ENCODE data around the gene FOXN3. TPM values are rescaled to one million over a fixed set of nuclear protein-coding genes. Genes with fewer than 3 reads are reported as not detected.

Gene FOXN3
- total RNA-seq, 4 donors from 2014 or later: 91.7 to 207 (median 125) TPM

GRCh38 chr14:89289477-89289876 lies 127.6 kb downstream of the FOXN3 start:
- no peak for TF ChIP-seq CTCF (IDR thresholded peaks at IDR 0.05)
- no peak for ATAC-seq (ENCODE audit: low FRiP score)
- DNase-seq (ENCODE audit: low spot score): no peak

DNA sequence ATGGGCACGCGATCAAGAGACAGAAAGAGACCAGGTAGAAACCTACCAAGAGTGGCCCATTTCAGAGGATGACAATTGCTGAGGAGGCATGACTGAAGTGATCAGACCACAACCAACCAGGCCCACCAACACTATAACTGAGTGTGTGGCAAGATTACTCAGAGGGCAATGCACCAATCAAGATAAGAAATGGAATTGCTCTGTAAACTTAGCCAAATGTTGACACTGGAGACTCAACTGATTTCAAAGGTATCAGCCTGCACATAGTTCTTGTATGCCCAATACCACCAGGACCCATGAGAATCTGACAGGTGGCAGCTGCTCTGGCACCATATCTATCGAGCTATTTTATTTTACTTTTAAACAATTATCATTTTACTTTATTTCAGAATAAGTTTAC lies 128.9 kb downstream of the FOXN3 start:
- no peak for TF ChIP-seq CTCF (IDR thresholded peaks at IDR 0.05)
- DNase-seq (ENCODE audit: low spot score): no peak
- no peak for ATAC-seq (ENCODE audit: low FRiP score)

GRCh38 chr14:89284333-89285058 lies 132.5 kb downstream of the FOXN3 start:
- no peak for DNase-seq (ENCODE audit: low spot score)
- no peak for ATAC-seq (ENCODE audit: low FRiP score)

GRCh38 chr14:89283327-89284060 lies 133.5 kb downstream of the FOXN3 start:
- no peak for TF ChIP-seq CTCF (IDR thresholded peaks at IDR 0.05)
- ATAC-seq (ENCODE audit: low FRiP score) (no peak), DNase-seq (ENCODE audit: low spot score) (no peak)

More at GRCh38 chr14:89284333-89285058, 132.5 kb downstream of the FOXN3 start:
- no peak for TF ChIP-seq CTCF (IDR thresholded peaks at IDR 0.05)

DNA sequence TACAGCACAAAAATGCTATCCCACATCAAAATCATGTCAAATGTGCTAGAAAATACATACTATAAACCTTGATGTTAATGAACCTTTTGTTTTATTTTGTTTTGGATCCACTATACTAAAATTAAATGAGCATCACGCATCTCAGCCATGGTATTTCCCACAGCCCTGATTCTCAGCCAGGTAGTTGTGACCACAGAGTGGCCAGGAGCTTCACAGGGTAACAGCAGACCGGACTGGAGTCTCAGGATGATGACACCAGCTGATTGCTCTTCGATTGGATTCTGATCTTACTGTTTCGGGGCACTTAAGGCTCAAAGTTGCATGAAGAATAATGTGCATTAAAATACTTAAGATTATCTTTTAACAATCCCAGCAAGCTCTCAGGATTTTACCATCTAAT lies 134.8 kb downstream of the FOXN3 start:
- DNase-seq (ENCODE audit: low spot score) (no peak), ATAC-seq (ENCODE audit: low FRiP score) (no peak)
- no peak for TF ChIP-seq CTCF (IDR thresholded peaks at IDR 0.05)

- no peak for DNase-seq (ENCODE audit: low spot score)
- no peak for TF ChIP-seq CTCF (IDR thresholded peaks at IDR 0.05)
- ATAC-seq (ENCODE audit: low FRiP score): no peak
These were observed 136.4 kb downstream of the FOXN3 start for GRCh38 chr14:89280600-89280999.

Measured in omental fat pad (tissue), 4 donors.